Measurements from ENCODE around the gene MRPL1.
"Not testable (repeated sequence)": the region's sequence is repeated elsewhere in the genome, so short reads cannot be mapped to it uniquely, and the experiment has no call there.

MRPL1 gene

GRCh38 chr4:77849278-77849965 lies 13.2 kb upstream of the MRPL1 start:
- no peak for DNase-seq (ENCODE audit: low read depth, low spot score)

GRCh38 chr4:77852892-77853495 lies 9.6 kb upstream of the MRPL1 start:
- no peak for DNase-seq (ENCODE audit: low read depth, low spot score)

- no peak for DNase-seq (ENCODE audit: low read depth, low spot score)
Observed at GRCh38 chr4:77854431-77855111, 8.1 kb upstream of the MRPL1 start.

- no peak for DNase-seq (ENCODE audit: low read depth, low spot score)
Observed at GRCh38 chr4:77856152-77856551, 6.5 kb upstream of the MRPL1 start.

DNA sequence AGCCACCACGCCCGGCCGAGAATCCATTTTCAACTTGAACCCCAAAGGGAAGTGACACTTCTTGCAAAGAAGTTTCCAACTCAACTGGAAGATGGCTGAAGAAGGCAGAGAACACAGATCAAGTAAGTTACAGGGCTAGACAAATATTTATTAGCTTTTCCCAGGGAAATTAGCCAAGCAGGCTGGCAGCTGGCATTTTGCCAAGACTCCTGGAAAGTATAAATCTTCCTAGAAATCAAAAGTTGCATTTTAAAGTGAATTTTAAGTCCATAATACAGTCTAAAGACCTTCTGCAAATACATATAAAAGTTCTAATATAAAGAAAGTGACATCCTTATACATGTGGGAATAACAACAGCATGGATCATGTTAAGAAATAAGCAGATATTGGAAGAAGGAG lies 3.4 kb upstream of the MRPL1 start:
- DNase-seq (ENCODE audit: low read depth, low spot score), result no peak

DNA sequence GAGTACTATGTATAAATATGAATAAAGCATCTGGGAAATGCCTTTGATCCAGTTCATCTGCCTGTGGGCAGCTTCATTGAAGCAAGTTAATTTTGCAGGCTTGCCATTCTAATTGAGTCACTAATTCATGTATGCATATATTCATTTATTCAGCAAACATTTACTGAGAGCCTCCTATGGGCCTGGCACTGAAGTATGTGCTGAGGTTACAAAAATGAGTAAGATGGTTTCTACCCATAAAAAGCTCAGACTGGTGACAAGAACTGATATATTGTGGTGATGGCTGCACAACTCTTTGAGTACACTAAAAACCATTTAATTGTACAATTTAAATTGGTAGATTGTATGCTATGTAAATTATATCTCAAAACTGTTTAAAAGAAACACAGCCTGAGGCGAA lies 1.1 kb upstream of the MRPL1 start:
- no peak for DNase-seq (ENCODE audit: low read depth, low spot score)

DNA sequence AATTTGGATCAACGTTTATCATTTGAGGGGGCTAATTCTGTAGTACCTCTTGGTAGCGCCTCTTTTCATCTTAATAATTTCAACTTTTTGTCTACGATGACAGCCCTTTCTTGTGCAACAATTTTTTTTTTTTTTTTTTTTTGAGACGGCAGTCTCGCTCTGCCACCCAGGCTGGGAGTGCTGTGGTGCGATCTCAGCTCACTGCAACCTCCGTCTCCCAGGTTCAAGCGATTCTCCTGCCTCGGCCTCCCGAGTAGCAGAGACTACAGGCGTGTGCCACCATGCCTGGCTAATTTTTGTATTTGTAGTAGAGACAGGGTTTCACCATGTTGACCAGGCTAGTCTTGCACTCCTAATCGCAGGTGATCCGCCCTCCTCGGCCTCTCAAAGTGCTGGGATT lies 711 bp downstream of the MRPL1 start:
- not testable (repeated sequence) for DNase-seq (ENCODE audit: low read depth, low spot score)

- no peak for DNase-seq (ENCODE audit: low read depth, low spot score)
Observed at GRCh38 chr4:77865259-77865658, 2.6 kb downstream of the MRPL1 start.

DNA sequence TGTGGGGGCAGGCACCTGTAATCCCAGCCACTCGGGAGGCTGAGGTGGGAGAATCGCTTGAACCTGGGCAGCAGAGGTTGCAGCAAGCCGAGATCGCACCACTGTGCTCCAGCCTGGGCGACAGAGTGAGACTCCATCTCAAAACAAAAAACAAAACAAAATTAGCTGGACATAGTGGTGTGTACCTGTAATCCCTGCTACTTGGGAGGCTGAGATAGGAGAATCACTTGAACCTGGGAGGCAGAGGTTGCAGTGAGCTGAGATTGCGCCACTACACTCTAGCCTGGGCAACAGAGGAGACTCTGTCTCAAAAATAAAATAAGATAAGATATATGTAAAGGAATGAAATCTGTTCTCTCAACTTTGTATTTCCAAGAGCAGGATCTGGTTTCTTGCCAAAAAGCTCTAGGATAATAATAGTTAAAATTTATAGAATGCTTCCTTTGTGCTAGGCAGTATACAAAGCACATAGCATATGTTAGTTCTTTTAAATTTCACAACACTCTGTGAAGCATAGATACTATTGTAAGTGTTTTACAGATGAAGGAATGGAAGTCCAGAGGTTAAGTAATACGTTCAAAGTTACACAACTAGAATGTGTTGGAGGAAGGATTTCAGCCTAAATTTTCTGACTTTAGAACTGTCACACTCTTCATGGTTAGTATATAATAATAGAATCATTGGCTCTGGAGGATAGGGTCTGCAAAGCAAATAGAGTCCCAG lies 10.3 kb downstream of the MRPL1 start:
- no peak for DNase-seq (ENCODE audit: low read depth, low spot score)

DNA sequence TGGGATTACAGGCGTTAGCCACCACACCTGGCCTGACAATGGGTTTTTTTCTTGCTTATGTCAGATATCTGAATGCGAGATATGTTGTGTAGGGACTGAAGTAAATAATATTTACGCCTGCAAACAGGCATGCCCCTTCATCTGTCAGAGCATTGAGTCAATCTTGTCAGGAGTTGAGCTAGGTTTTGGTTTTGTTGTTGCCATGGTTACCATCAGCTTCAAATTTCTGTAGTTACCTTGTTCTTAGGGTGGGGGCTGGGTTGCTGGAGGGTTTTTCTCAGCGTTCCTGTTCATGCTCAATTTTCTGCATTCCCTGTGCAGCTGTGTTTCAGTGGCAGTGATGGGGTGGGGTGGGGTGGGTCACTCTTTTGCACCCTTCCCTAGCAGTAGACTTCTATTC lies 14.5 kb downstream of the MRPL1 start:
- no peak for DNase-seq (ENCODE audit: low read depth, low spot score)

GRCh38 chr4:77877771-77878565 lies 15.3 kb downstream of the MRPL1 start:
- DNase-seq (ENCODE audit: low read depth, low spot score), result no peak

DNA sequence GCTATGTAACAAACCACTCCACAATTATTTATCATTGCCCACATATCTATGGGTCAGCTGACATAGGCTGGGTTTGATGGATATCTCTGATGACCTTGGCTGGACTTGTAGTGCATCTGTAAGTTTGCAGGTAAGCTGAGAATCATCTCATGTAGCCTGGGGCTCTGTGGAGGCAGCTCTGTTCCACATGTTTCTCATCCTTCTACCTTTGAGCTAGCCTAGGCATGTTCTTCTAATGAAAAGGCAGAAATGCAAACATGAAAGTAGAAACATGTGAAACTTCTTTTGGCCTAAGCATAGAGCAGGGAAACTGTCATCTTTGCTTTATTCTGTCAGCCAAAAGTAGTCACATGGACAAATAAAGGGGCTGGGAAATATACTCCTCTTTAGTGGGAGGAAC lies 18.2 kb downstream of the MRPL1 start:
- no peak for DNase-seq (ENCODE audit: low read depth, low spot score)

GRCh38 chr4:77881460-77882295 lies 19.0 kb downstream of the MRPL1 start:
- DNase-seq (ENCODE audit: low read depth, low spot score), result no peak

- no peak for DNase-seq (ENCODE audit: low read depth, low spot score)
Observed at GRCh38 chr4:77893451-77893850, 30.8 kb downstream of the MRPL1 start.

DNA sequence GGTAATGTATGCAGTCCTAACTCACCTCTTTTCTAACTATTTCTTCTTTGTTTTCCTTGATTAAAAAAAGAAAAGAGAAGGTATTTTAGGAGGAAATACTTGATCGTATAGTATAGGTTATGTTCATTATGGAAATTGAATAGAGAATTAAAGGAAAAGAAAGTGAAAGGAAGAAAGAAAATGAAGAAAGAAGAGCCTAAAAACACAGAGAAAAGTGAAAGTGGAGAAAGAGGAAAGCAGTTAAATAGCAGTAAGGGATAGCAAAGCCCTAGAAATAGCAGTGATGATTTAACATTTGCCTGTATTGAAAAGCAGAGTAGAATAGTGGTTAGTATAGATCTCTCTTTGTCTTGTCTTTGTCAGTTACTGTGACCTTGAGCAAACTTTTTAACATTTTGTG lies 37.0 kb downstream of the MRPL1 start:
- DNase-seq (ENCODE audit: low read depth, low spot score), result no peak

DNA sequence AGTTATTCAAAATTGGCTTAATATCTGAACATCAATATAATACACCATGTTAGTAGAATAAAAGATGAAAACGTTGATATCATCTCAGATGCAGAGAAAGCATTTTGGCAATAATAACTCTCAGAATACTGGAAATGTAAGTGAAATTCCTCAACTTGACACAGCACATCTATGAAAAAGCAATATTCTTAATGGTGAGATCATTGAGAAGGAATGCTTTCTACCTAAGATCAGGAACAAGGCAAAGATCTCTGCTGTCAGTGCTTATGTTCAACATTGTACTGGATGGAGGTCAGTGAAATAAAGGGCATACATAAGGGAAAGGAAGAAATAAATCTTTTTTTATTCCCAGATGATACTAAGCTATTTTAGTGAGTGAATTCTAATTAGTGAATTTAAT lies 40.6 kb downstream of the MRPL1 start:
- no peak for DNase-seq (ENCODE audit: low read depth, low spot score)

GRCh38 chr4:77905651-77906263 lies 43.1 kb downstream of the MRPL1 start:
- no peak for DNase-seq (ENCODE audit: low read depth, low spot score)

- no peak for DNase-seq (ENCODE audit: low read depth, low spot score)
Observed at GRCh38 chr4:77910676-77911075, 48.0 kb downstream of the MRPL1 start.

DNA sequence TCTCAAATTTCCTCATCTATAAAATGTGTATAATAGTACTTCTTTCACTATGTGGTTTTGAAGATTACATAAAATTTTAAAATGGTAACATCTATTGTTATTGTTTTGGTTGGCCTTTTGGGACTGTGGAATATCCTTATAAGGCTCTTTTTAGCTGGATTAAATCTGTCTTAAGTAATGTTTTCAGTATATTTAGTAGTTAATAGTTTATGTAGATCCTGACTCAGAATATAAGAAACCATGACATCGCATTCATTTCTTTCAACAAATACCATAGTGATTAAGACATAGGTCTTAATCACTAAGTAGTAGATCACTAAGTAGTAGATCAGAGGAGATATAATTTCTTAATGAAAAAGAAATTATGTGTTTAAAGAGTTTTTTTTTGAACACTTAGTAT lies 48.5 kb downstream of the MRPL1 start:
- no peak for DNase-seq (ENCODE audit: low read depth, low spot score)

- no peak for DNase-seq (ENCODE audit: low read depth, low spot score)
Observed at GRCh38 chr4:77911842-77912450, 49.3 kb downstream of the MRPL1 start.
